BE2C (cell line): Measurements from ENCODE around the gene PRXL2A.

Experiments used
- DNase-seq: peaks from one replicate; pipeline ENCODE4 v3.0.0-alpha.2; 2020
- H3K27me3 ChIP-seq: fragments of 250-450 bp; sonication (Bioruptor Pico); 2 replicates; pipeline ENCODE4 v1.5.1; 2020; ENCODE audit warnings: mild to moderate bottlenecking
- H3K36me3 ChIP-seq: fragments of 250-450 bp; sonication (Bioruptor Pico); 2 replicates; pipeline ENCODE4 v1.5.1; 2020; ENCODE audit warnings: mild to moderate bottlenecking
- H3K4me1 ChIP-seq: fragments of 250-450 bp; sonication (Bioruptor Pico); 2 replicates; pipeline ENCODE4 v1.5.1; 2020
- H3K4me3 ChIP-seq: 2 replicates; pipeline ENCODE4 v1.5.1; 2011; ENCODE audit warnings: low read depth, low read length
- H3K9me3 ChIP-seq: fragments of 250-450 bp; sonication (Bioruptor Pico); 2 replicates; pipeline ENCODE4 v1.5.1; 2020
- TF ChIP-seq, protein P1 (sequence below): IDR thresholded peaks from 2 replicates; pipeline ENCODE4 v1.5.1; 2012; ENCODE audit warnings: mild to moderate bottlenecking, low read depth, low read length

PRXL2A gene

DNA sequence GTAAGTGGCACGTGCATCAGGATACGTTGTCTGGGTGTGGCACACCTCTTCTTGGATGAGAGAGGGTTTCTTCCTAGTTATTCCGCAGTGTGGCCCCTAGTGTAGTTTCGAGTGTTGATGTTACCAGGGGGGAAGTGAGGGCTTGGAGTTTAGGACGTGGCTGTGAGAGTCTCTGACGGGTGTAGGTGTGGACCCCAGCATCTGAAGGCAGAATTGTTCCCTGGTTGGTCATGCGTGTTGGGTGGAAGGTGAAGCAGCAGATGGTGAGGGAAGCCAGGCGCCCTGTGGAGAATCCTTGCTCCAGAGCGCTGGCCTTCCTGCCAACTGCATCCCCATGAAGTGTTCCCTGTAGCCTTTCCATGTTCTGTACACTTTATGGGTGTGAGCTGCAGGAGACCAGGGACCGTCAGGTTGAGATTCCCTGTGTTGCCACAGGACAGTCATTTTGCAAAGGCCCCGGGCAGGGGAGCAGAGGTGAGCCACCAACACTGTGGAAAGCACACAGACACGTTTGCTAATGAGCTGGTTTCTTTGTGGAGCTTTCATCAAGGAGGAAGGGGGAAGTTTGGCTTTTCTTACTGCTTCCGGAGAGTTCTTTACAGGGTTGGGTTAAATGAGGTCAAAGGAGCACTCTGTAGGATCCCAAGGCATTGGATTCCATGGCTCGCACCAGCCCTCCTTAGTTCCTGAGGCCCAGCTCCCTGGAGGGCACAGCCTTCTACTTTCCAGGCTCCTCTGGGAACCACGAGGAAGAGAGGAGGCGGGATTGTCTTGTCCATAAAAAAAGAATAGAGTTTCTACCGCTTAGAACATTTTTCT, 77.8 kb downstream of the PRXL2A start:
- no peaks in the 10 kb centered on the region for H3K9me3 ChIP-seq
- no peaks in the 10 kb centered on the region; the same call in 1 of the 2 replicates for H3K36me3 ChIP-seq
- no peak overlapping the region for H3K4me3 ChIP-seq
- DNase-seq, result no peak
- no peaks in the 10 kb centered on the region for H3K27me3 ChIP-seq
- TF ChIP-seq, protein P1, sequence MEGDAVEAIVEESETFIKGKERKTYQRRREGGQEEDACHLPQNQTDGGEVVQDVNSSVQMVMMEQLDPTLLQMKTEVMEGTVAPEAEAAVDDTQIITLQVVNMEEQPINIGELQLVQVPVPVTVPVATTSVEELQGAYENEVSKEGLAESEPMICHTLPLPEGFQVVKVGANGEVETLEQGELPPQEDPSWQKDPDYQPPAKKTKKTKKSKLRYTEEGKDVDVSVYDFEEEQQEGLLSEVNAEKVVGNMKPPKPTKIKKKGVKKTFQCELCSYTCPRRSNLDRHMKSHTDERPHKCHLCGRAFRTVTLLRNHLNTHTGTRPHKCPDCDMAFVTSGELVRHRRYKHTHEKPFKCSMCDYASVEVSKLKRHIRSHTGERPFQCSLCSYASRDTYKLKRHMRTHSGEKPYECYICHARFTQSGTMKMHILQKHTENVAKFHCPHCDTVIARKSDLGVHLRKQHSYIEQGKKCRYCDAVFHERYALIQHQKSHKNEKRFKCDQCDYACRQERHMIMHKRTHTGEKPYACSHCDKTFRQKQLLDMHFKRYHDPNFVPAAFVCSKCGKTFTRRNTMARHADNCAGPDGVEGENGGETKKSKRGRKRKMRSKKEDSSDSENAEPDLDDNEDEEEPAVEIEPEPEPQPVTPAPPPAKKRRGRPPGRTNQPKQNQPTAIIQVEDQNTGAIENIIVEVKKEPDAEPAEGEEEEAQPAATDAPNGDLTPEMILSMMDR, result no peak
- no peaks in the 10 kb centered on the region for H3K4me1 ChIP-seq
